B cell (primary cell): ENCODE data around the gene KRT82.

Experiments
- CTCF ChIP-seq: fragments of 200-600 bp; IDR thresholded peaks from one replicate; pipeline ENCODE4 v1.8.0; 2022; ENCODE audit warnings: antibody characterized with exemption, mild to moderate bottlenecking
- EZH2 ChIP-seq: IDR thresholded peaks from 2 replicates; pipeline ENCODE4 v1.6.1; 2012; ENCODE audit warnings: borderline replicate concordance, low read depth, mild to moderate bottlenecking, moderate library complexity, low read length; ENCODE audit not compliant: insufficient read depth, poor library complexity, severe bottlenecking

GRCh38 chr12:52392465-52393007 is 13.6 kb downstream of the KRT82 start:
- TF ChIP-seq CTCF: no peak
- no peak for TF ChIP-seq EZH2
